HCT116 (cell line): ENCODE data around the gene CALCB. TPM values are rescaled to one million over a fixed set of nuclear protein-coding genes. Genes with fewer than 3 reads are reported as not detected.
"Not testable (repeated sequence)": the region's sequence is repeated elsewhere in the genome, so short reads cannot be mapped to it uniquely, and the experiment has no call there.

ENCODE experiments used
- ATAC-seq: fragments of 200-7000 bp; cut with Tn5 transposase; 2 replicates; pipeline ENCODE4 v1.9.1; 2020; ENCODE audit warnings: mild to moderate bottlenecking, moderate library complexity
- BruUV-seq: library from RNA; stranded (reverse); fragments of 400-500 nt; replicated peaks from 2 replicates; lab custom pipeline; 2021; lab: Mats Ljungman, UMichigan
- CTCF ChIA-PET: fragments of 300-600 bp; sonication (Branson Sonifier 250); formaldehyde crosslinking; loops from one replicate; lab custom pipeline; 2021; ENCODE audit warnings: antibody characterized with exemption; lab: Charles Lee
- POLR2A ChIA-PET: fragments of 300-600, 350-600 bp; sonication (Branson Sonifier 250); formaldehyde crosslinking; loops from one replicate; lab custom pipeline; 2021; ENCODE audit warnings: antibody characterized with exemption; lab: Charles Lee
- RAD21 ChIA-PET, 2 experiments: fragments of 300-600 bp; sonication (Branson Sonifier 250); formaldehyde crosslinking; loops; one replicate each; lab custom pipeline; 2023; ENCODE audit warnings: low total read pairs in 2 of 2; ENCODE audit not compliant: uncharacterized antibody in 2 of 2, unreplicated experiment in 2 of 2, low non-redundant PET in 1 of 2; lab: Charles Lee
- DNase-seq: peaks from one replicate; pipeline ENCODE4 v3.0.0-alpha.2; 2010; ENCODE audit warnings: low read depth, low spot score
- H2AFZ ChIP-seq: fragments of 200-600 bp; shearing (Covaris generic), sonication (generic); 2 replicates; pipeline ENCODE4 v1.6.1; 2017; ENCODE audit warnings: low read depth, mixed run types, mixed read lengths, antibody characterized with exemption, low read length; ENCODE audit not compliant: poor library complexity, severe bottlenecking
- H3K27ac ChIP-seq: 2 replicates; pipeline ENCODE4 v1.5.1; 2012; ENCODE audit warnings: low read depth, low read length
- H3K27me3 ChIP-seq: fragments of 200-600 bp; sonication (generic); 2 replicates; pipeline ENCODE4 v1.6.1; 2016; ENCODE audit warnings: mixed run types, low read length, mixed read lengths; ENCODE audit not compliant: insufficient read depth
- H3K36me3 ChIP-seq, 2 experiments: fragments of 200-500 bp in 1 of 2; fragments of 200-600 bp in 1 of 2; sonication (Bioruptor generic) in 1 of 2; sonication (generic) in 1 of 2; 2 replicates each; pipeline versions ENCODE4 v1.5.1 to v1.6.1; 2014 to 2016; ENCODE audit warnings: low read length in 2 of 2, inconsistent platforms in 1 of 2, mixed read lengths in 1 of 2, mixed run types in 1 of 2; ENCODE audit not compliant: insufficient read depth in 2 of 2, control insufficient read depth in 1 of 2
- H3K4me1 ChIP-seq, 2 experiments: fragments of 200-600 bp in 1 of 2; sonication (generic) in 1 of 2; 2 replicates each; pipeline versions ENCODE4 v1.5.1 to v1.6.1; 2012 to 2017; ENCODE audit warnings: low read length in 2 of 2, inconsistent platforms in 1 of 2, mild to moderate bottlenecking in 1 of 2, mixed read lengths in 1 of 2, mixed run types in 1 of 2, moderate library complexity in 1 of 2; ENCODE audit not compliant: insufficient read depth in 2 of 2, control insufficient read depth in 1 of 2
- H3K4me2 ChIP-seq: fragments of 200-600 bp; sonication (generic); 2 replicates; pipeline ENCODE4 v1.6.1; 2017; ENCODE audit warnings: mixed run types, low read length, mixed read lengths
- H3K4me3 ChIP-seq, 2 experiments: fragments of 200-600 bp in 1 of 2; sonication (generic) in 1 of 2; replicated peaks in 1 of 2; 2 replicates each; pipeline ENCODE4 v1.5.1; 2011 to 2016; ENCODE audit warnings: low read length in 2 of 2, control low read depth in 1 of 2, low read depth in 1 of 2, mild to moderate bottlenecking in 1 of 2, mixed read lengths in 1 of 2, mixed run types in 1 of 2
- H3K79me2 ChIP-seq: fragments of 200-600 bp; sonication (generic); 2 replicates; pipeline ENCODE4 v1.6.1; 2017; ENCODE audit warnings: mild to moderate bottlenecking, mixed run types, low read length, moderate library complexity, mixed read lengths; ENCODE audit not compliant: insufficient read depth
- H3K9ac ChIP-seq: fragments of 200-600 bp; sonication (generic); 2 replicates; pipeline ENCODE4 v1.6.1; 2016; ENCODE audit warnings: low read length, mixed read lengths
- H3K9me2 ChIP-seq: fragments of 200-600 bp; sonication (generic), shearing (Covaris generic); 2 replicates; pipeline ENCODE4 v1.6.1; 2017; ENCODE audit warnings: mixed run types, mild to moderate bottlenecking, moderate library complexity; ENCODE audit not compliant: insufficient read depth
- H3K9me3 ChIP-seq, 2 experiments: fragments of 200-500 bp in 1 of 2; fragments of 200-600 bp in 1 of 2; sonication (Bioruptor generic) in 1 of 2; sonication (generic) in 1 of 2; 2 replicates each; pipeline ENCODE4 v1.6.1; 2014 to 2017; ENCODE audit warnings: low read length in 2 of 2, mixed read lengths in 2 of 2, inconsistent platforms in 1 of 2, low read depth in 1 of 2, mild to moderate bottlenecking in 1 of 2, mixed run types in 1 of 2, moderate library complexity in 1 of 2; ENCODE audit not compliant: control insufficient read depth in 1 of 2, insufficient read depth in 1 of 2
- H4K20me1 ChIP-seq: fragments of 200-600 bp; sonication (generic), shearing (Covaris generic); 2 replicates; pipeline ENCODE4 v1.6.1; 2017; ENCODE audit warnings: mixed run types, mild to moderate bottlenecking, moderate library complexity; ENCODE audit not compliant: insufficient read depth
- ATF3 ChIP-seq: IDR thresholded peaks from 2 replicates; pipeline ENCODE4 v1.6.1; 2012
- CBX3 ChIP-seq: IDR thresholded peaks from 2 replicates; pipeline ENCODE4 v1.6.1; 2012; ENCODE audit warnings: low read depth
- CEBPB ChIP-seq: IDR thresholded peaks from 2 replicates; pipeline ENCODE4 v1.6.1; 2012; ENCODE audit warnings: low read depth
- CTCF ChIP-seq, 3 experiments: fragments of 200-600 bp in 1 of 3; sonication (generic) in 1 of 3; IDR thresholded peaks in 2 of 3; conservative IDR thresholded peaks in 1 of 3; 2 replicates each; pipeline ENCODE4 v1.5.1; 2012 to 2017; ENCODE audit warnings: low read depth in 2 of 3, low read length in 2 of 3, antibody characterized with exemption in 1 of 3, borderline replicate concordance in 1 of 3, control low read depth in 1 of 3, mild to moderate bottlenecking in 1 of 3, mixed read lengths in 1 of 3, mixed run types in 1 of 3, moderate library complexity in 1 of 3; ENCODE audit not compliant: insufficient read depth in 1 of 3
- EGR1 ChIP-seq: IDR thresholded peaks from 2 replicates; pipeline ENCODE4 v1.6.1; 2012; ENCODE audit warnings: low read depth
- EZH2 ChIP-seq: fragments of 200-600 bp; sonication (generic); IDR thresholded peaks from 2 replicates; pipeline ENCODE4 v1.6.1; 2017; ENCODE audit warnings: antibody characterized with exemption, mixed run types
- EZH2phosphoT487 ChIP-seq: fragments of 200-600 bp; IDR thresholded peaks from 2 replicates; pipeline ENCODE4 v1.6.1; 2018; ENCODE audit warnings: antibody characterized with exemption, borderline replicate concordance
- FOSL1 ChIP-seq: IDR thresholded peaks from 2 replicates; pipeline ENCODE4 v1.6.1; 2012; ENCODE audit warnings: low read depth
- POLR2A ChIP-seq: IDR thresholded peaks from 2 replicates; pipeline ENCODE4 v1.7.0; 2011; ENCODE audit warnings: borderline replicate concordance; ENCODE audit not compliant: insufficient read depth, insufficient read length; ENCODE audit errors: extremely low read depth
- SIN3A ChIP-seq: IDR thresholded peaks from 2 replicates; pipeline ENCODE4 v1.6.1; 2012; ENCODE audit warnings: low read depth
- SRF ChIP-seq: IDR thresholded peaks from 2 replicates; pipeline ENCODE4 v1.6.1; 2012; ENCODE audit warnings: low read depth
- YY1 ChIP-seq: IDR thresholded peaks from 2 replicates; pipeline ENCODE4 v1.6.1; 2011; ENCODE audit warnings: low read length, low read depth, moderate library complexity, mild to moderate bottlenecking; ENCODE audit not compliant: insufficient replicate concordance; ENCODE audit errors: extremely low read depth
- ZFX ChIP-seq: fragments of 450-650 bp; IDR thresholded peaks from 2 replicates; pipeline ENCODE4 v1.6.1; 2017
- ZNF274 ChIP-seq: fragments of 200-500 bp; sonication (Bioruptor generic); IDR thresholded peaks from 2 replicates; pipeline ENCODE4 v1.6.1; 2014; ENCODE audit warnings: mild to moderate bottlenecking, low read depth, low read length, inconsistent platforms
- intact Hi-C: fragments of 100-400 bp; cut with micrococcal nuclease; formaldehyde crosslinking; loops from 2 replicates; pipeline ENCODE4 v1.10.0; 2022
- total RNA-seq: library from RNA; stranded (reverse); gene quantifications from one replicate; pipeline ENCODE4 v1.2.1, GENCODE V29; 2021; ENCODE audit not compliant: unreplicated experiment
- TF ChIP-seq, protein P1 (sequence below): IDR thresholded peaks from 2 replicates; pipeline ENCODE4 v1.6.1; 2012; ENCODE audit warnings: low read depth

CALCB gene
- total RNA-seq, 1 experiment from 2014 or later: 0.22 TPM

DNA sequence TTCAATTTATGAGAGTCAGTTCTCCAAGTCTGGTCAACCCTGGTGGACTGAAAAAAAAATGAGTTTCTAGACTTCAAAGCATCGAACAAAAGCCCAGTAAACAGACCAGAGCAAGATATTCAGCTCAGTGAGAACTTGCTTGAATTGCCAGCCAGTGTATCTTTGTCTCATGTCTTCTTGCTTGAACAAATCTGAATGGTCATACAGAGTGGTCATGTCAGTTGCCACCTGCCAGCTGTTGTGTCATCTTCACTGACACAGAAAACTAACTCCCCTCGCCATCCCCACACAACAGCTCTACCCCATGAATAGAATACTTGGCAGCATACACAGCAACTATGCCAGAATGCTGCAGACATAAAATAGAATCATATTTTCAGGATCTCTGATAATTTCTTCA, 27.5 kb upstream of the CALCB start (continued):
- TF ChIP-seq SRF: no peak
- no peak for TF ChIP-seq SIN3A
- TF ChIP-seq CEBPB: no peak
- no peak for TF ChIP-seq EGR1
- no peak for TF ChIP-seq ZFX
- no peak for TF ChIP-seq CBX3
- TF ChIP-seq POLR2A: no peak
- no peak for TF ChIP-seq ZNF274

- H3K27ac ChIP-seq, H3K36me3 ChIP-seq, H3K4me2 ChIP-seq, CTCF ChIA-PET, H3K27me3 ChIP-seq, ATAC-seq, H2AFZ ChIP-seq, H3K4me1 ChIP-seq, intact Hi-C loops, DNase-seq, H3K4me3 ChIP-seq, H3K79me2 ChIP-seq, POLR2A ChIA-PET, H4K20me1 ChIP-seq, BruUV-seq, H3K9me3 ChIP-seq, H3K9ac ChIP-seq, H3K9me2 ChIP-seq: not testable (repeated sequence)
- RAD21 ChIA-PET: interaction anchor here in 1 of 2 experiments (0.6 kb wide), 1 partner anchor 214 kb away, joined by 3 read pairs; no protein-coding TSS in a partner anchor
These were observed 26.7 kb upstream of the CALCB start for GRCh38 chr11:15046673-15047072.

- no peak for ATAC-seq
- no peak overlapping the region for H3K9ac ChIP-seq
- H3K9me3 ChIP-seq: no peaks in the 10 kb centered on the region
- CTCF ChIA-PET: interaction anchor here (1.6 kb wide), 1 partner anchor 9 kb away, joined by 4 read pairs; no protein-coding TSS in a partner anchor
- no peaks in the 10 kb centered on the region for H4K20me1 ChIP-seq
- H3K27ac ChIP-seq: no peak overlapping the region
- H3K4me1 ChIP-seq: peaks cover 7 to 11% of the 10 kb centered on the region in 2 experiments
- BruUV-seq: no TSS peak
- H3K36me3 ChIP-seq: no peaks in the 10 kb centered on the region
- no peak overlapping the region for H2AFZ ChIP-seq
- no peaks in the 10 kb centered on the region for H3K79me2 ChIP-seq
- H3K4me2 ChIP-seq: no peak overlapping the region
- intact Hi-C loops: no loop called here
- no peak for DNase-seq
- H3K27me3 ChIP-seq: no peaks in the 10 kb centered on the region
- POLR2A ChIA-PET: no interaction called here
- RAD21 ChIA-PET: interaction anchor here in 1 of 2 experiments (0.6 kb wide), 1 partner anchor 207 kb away, joined by 3 read pairs; no protein-coding TSS in a partner anchor
- H3K9me2 ChIP-seq: no peaks in the 10 kb centered on the region
- H3K4me3 ChIP-seq: no peak overlapping the region
- TF ChIP-seq FOSL1 (no peak), ATF3 (no peak), SIN3A (no peak), EZH2 (no peak), EZH2phosphoT487 (no peak), YY1 (no peak), CTCF (IDR thresholded peaks at IDR 0.05 in 2 of 3, conservative IDR thresholded peaks at IDR 0.05 in 1 of 3; ENCODE audit: borderline replicate concordance in 1 of 3, insufficient read depth in 1 of 3, low read depth in 2 of 3, low read length in 2 of 3) (no peak)
- TF ChIP-seq, protein P1, sequence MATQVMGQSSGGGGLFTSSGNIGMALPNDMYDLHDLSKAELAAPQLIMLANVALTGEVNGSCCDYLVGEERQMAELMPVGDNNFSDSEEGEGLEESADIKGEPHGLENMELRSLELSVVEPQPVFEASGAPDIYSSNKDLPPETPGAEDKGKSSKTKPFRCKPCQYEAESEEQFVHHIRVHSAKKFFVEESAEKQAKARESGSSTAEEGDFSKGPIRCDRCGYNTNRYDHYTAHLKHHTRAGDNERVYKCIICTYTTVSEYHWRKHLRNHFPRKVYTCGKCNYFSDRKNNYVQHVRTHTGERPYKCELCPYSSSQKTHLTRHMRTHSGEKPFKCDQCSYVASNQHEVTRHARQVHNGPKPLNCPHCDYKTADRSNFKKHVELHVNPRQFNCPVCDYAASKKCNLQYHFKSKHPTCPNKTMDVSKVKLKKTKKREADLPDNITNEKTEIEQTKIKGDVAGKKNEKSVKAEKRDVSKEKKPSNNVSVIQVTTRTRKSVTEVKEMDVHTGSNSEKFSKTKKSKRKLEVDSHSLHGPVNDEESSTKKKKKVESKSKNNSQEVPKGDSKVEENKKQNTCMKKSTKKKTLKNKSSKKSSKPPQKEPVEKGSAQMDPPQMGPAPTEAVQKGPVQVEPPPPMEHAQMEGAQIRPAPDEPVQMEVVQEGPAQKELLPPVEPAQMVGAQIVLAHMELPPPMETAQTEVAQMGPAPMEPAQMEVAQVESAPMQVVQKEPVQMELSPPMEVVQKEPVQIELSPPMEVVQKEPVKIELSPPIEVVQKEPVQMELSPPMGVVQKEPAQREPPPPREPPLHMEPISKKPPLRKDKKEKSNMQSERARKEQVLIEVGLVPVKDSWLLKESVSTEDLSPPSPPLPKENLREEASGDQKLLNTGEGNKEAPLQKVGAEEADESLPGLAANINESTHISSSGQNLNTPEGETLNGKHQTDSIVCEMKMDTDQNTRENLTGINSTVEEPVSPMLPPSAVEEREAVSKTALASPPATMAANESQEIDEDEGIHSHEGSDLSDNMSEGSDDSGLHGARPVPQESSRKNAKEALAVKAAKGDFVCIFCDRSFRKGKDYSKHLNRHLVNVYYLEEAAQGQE: no peak
These were observed 24.8 kb upstream of the CALCB start for GRCh38 chr11:15048616-15049015.
